ENCODE results near the gene TBX19. TPM values are rescaled to one million over a fixed set of nuclear protein-coding genes. Genes with fewer than 3 reads are reported as not detected.

Gene TBX19
- total RNA-seq, 3 donors from 2014 or later: 1.6 to 7.8 (median 4.9) TPM

- Histone ChIP-seq H3K27me3 (no peaks in the 10 kb centered on the region), H3K27ac (no peak overlapping the region), H3K9me3 (no peaks in the 10 kb centered on the region), H3K36me3 (no peaks in the 10 kb centered on the region), H3K4me3 (no peak overlapping the region), H3K4me1 (no peaks in the 10 kb centered on the region)
- DNase-seq (ENCODE audit: low spot score in 2 of 2): no peak
- intact Hi-C loops (cut with DNase I; ENCODE audit: low total_unique reads): no loop called here
- TF ChIP-seq POLR2A (IDR thresholded peaks at IDR 0.05) (no peak), POLR2AphosphoS5 (IDR thresholded peaks at IDR 0.05) (no peak), CTCF (IDR thresholded peaks at IDR 0.05) (no peak)
These were observed 23.3 kb downstream of the TBX19 start for GRCh38 chr1:168303716-168304540.

- Histone ChIP-seq H3K9me3 (no peaks in the 10 kb centered on the region), H3K4me1 (no peaks in the 10 kb centered on the region), H3K4me3 (no peak overlapping the region), H3K27ac (no peak overlapping the region), H3K27me3 (no peaks in the 10 kb centered on the region), H3K36me3 (no peaks in the 10 kb centered on the region)
- no peak for DNase-seq (ENCODE audit: low spot score in 2 of 2)
- TF ChIP-seq CTCF (IDR thresholded peaks at IDR 0.05): no peak
- TF ChIP-seq POLR2AphosphoS5 (IDR thresholded peaks at IDR 0.05): no peak
- no peak for TF ChIP-seq POLR2A (IDR thresholded peaks at IDR 0.05)
- intact Hi-C loops (cut with DNase I; ENCODE audit: low total_unique reads): no loop called here
These were observed 24.2 kb downstream of the TBX19 start for GRCh38 chr1:168304865-168305264.

- no peaks in the 10 kb centered on the region for H3K4me1 ChIP-seq
- H3K9me3 ChIP-seq: no peaks in the 10 kb centered on the region
- no peak for DNase-seq (ENCODE audit: low spot score in 2 of 2)
- H3K27me3 ChIP-seq: no peaks in the 10 kb centered on the region
- no peaks in the 10 kb centered on the region for H3K36me3 ChIP-seq
- no peak overlapping the region for H3K4me3 ChIP-seq
- intact Hi-C loops (cut with DNase I; ENCODE audit: low total_unique reads): no loop called here
- no peak overlapping the region for H3K27ac ChIP-seq
- TF ChIP-seq POLR2A (IDR thresholded peaks at IDR 0.05): no peak
- TF ChIP-seq POLR2AphosphoS5 (IDR thresholded peaks at IDR 0.05): no peak
- no peak for TF ChIP-seq CTCF (IDR thresholded peaks at IDR 0.05)
These were observed 32.3 kb downstream of the TBX19 start for GRCh38 chr1:168312718-168313604.

GRCh38 chr1:168316142-168316541, 35.5 kb downstream of the TBX19 start:
- no peaks in the 10 kb centered on the region for H3K36me3 ChIP-seq
- H3K9me3 ChIP-seq: no peaks in the 10 kb centered on the region
- H3K4me3 ChIP-seq: no peak overlapping the region
- H3K4me1 ChIP-seq: no peaks in the 10 kb centered on the region
- DNase-seq (ENCODE audit: low spot score in 2 of 2): no peak
- H3K27me3 ChIP-seq: no peaks in the 10 kb centered on the region
- no peak for TF ChIP-seq POLR2A (IDR thresholded peaks at IDR 0.05)
- no peak for TF ChIP-seq CTCF (IDR thresholded peaks at IDR 0.05)
- TF ChIP-seq POLR2AphosphoS5 (IDR thresholded peaks at IDR 0.05): no peak
- intact Hi-C loops (cut with DNase I; ENCODE audit: low total_unique reads): no loop called here
- no peak overlapping the region for H3K27ac ChIP-seq

- no peak for TF ChIP-seq POLR2AphosphoS5 (IDR thresholded peaks at IDR 0.05)
- no peak for TF ChIP-seq CTCF (IDR thresholded peaks at IDR 0.05)
- TF ChIP-seq POLR2A (IDR thresholded peaks at IDR 0.05): no peak
- Histone ChIP-seq H3K27me3 (no peaks in the 10 kb centered on the region), H3K36me3 (no peaks in the 10 kb centered on the region), H3K4me1 (no peaks in the 10 kb centered on the region), H3K27ac (no peak overlapping the region), H3K9me3 (no peaks in the 10 kb centered on the region), H3K4me3 (no peak overlapping the region)
- DNase-seq (ENCODE audit: low spot score in 2 of 2): no peak
- intact Hi-C loops (cut with DNase I; ENCODE audit: low total_unique reads): no loop called here
These were observed 36.6 kb downstream of the TBX19 start for GRCh38 chr1:168317309-168317708.
